ENCODE data around the gene IGFL1.
"Not testable (repeated sequence)": the region's sequence is repeated elsewhere in the genome, so short reads cannot be mapped to it uniquely, and the experiment has no call there.

DNA sequence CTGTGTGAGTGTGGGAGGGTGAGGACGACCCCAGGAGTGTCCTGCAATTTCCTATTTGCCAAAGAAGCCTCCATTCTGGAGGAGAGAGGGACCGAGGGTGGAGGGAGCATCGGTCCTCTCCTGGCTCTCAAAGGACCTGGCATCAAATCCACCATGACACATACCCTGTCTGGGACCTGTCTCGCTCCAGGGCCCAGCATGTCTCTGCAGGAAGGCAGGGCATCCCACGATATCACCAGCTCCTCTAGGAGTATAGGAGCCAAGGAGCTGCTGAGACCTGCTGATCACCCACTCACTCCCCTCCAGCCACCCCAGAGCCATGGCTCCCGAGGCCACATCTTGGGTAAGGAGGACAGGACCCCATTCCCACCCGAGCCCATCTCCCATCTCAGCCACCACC, 33.6 kb upstream of the IGFL1 start:
- TF ChIP-seq POLR2A (IDR thresholded peaks at IDR 0.05) = not testable (repeated sequence)
- TF ChIP-seq, protein P1, sequence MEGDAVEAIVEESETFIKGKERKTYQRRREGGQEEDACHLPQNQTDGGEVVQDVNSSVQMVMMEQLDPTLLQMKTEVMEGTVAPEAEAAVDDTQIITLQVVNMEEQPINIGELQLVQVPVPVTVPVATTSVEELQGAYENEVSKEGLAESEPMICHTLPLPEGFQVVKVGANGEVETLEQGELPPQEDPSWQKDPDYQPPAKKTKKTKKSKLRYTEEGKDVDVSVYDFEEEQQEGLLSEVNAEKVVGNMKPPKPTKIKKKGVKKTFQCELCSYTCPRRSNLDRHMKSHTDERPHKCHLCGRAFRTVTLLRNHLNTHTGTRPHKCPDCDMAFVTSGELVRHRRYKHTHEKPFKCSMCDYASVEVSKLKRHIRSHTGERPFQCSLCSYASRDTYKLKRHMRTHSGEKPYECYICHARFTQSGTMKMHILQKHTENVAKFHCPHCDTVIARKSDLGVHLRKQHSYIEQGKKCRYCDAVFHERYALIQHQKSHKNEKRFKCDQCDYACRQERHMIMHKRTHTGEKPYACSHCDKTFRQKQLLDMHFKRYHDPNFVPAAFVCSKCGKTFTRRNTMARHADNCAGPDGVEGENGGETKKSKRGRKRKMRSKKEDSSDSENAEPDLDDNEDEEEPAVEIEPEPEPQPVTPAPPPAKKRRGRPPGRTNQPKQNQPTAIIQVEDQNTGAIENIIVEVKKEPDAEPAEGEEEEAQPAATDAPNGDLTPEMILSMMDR (IDR thresholded peaks at IDR 0.05) = not testable (repeated sequence)
